IPS-NIHi7 (cell line): Measurements from ENCODE around the gene CEL.

ENCODE experiments used
- DNase-seq: peaks from one replicate; pipeline ENCODE4 v3.0.0; 2012; ENCODE audit warnings: mixed read lengths; ENCODE audit errors: extremely low spot score

The CEL gene

DNA sequence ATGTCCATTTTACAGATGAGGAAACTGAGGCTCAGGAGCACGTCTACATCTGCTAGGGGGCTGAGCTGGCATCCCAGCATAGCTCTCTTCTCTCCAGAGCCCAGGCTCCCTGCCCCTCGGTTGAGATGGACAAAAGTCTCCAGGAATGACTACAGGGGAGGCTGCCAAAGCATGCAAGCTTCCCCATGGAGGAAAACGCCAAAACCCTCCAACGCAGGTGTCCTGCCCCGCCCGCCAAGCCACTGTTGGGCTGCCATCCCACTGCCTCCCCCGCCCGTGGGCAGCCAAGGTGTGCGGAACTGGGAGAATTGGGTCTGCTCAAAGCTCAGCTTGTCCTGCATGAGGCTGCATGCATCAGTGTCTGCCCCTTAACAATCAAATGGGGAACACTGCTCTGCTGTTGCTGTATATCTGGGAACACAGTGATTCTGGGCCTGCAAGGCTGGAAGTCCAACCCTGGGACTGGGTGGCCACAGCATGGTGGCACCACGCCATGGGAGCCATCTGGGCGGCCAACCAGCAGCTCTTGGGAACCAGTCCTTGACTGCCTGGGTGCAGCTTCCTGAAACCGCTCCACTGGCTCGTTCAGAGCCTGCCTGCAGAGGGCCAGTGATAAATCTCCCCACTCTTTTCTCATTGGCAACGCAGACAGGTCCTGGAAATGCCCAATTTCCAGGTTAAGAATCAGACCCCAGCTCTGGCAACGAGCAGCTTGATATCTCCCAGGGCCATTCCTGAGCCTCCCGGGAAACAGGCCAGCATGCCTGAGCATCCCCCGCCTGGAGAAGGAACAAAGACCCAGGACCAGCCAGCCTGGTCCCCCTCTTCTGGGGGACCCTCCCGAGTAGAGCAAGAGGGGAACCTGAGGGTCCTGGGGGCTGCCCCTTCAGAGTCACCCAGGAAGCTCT, 55.7 kb downstream of the CEL start:
- no peak for DNase-seq

- no peak for DNase-seq
Measured at GRCh38 chr9:133118179-133118520, 56.4 kb downstream of the CEL start.

- DNase-seq = no peak
Measured at GRCh38 chr9:133118568-133118967, 56.8 kb downstream of the CEL start.

DNA sequence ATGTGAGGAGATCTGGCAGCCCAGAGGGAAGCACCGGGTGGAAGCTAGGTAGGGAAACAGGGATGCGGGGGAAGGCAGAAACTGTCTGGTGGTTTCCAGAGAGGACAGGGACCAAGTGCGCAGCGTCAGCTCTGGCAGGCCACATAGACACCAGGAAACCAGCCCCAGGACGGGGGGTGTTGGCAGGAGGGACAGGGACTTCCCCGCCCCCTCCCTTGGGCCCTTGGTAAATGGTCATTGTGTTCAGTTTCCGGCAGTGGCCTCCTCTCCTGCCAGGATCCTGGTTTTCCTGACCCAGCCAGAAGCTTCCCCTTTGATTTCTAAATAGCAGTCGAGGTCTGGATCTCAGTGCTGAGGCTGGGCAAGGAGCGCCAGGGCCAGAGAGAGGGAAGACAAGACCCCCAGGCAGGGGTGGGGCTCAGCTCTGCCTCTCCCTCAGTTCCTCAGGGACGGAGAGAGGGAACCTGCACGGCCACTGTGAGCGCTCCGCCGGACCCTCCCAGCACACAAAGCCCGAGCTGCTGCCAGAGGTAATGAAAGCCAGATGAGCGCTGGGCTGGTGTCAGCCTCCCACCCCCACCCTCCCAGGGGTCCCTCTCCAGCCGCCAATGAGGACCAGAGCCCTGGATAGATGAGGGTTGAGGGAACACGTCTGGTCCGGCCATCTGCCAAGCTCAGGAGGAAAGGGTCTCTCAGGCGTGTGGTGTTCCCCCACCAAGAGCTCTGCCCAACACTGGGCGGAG, 57.5 kb downstream of the CEL start:
- DNase-seq = no peak

DNA sequence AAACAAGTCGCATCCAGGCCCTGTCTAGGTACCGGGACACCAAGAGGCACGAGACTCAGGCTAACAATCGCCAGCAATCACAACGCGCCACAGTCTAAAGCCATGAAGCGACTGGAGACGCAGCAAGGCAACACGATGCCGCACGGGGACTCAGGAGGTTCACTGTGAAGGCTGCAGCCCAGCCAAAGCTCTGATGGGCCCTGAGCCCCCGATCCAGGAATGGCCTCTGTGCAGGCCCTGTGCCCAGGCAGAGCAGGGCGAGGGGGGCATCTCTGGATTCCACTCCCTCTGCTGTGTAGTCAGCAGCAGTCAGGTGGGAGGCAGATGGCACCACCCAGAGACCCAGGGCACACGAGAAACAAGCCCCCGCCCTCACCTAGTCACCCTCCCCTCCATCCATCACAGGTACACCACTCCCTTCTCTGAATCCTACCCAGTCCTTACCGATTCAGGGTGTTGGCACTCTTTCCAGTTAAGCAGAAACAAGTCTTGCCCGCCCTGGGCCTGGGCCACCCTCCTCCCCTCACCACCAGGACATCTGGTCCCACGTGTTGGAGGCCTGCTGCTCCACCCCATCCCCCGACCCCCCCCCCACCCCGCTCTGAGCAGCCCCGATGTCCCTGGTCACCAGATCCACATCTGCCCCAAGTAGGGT, 58.2 kb downstream of the CEL start:
- no peak for DNase-seq

DNA sequence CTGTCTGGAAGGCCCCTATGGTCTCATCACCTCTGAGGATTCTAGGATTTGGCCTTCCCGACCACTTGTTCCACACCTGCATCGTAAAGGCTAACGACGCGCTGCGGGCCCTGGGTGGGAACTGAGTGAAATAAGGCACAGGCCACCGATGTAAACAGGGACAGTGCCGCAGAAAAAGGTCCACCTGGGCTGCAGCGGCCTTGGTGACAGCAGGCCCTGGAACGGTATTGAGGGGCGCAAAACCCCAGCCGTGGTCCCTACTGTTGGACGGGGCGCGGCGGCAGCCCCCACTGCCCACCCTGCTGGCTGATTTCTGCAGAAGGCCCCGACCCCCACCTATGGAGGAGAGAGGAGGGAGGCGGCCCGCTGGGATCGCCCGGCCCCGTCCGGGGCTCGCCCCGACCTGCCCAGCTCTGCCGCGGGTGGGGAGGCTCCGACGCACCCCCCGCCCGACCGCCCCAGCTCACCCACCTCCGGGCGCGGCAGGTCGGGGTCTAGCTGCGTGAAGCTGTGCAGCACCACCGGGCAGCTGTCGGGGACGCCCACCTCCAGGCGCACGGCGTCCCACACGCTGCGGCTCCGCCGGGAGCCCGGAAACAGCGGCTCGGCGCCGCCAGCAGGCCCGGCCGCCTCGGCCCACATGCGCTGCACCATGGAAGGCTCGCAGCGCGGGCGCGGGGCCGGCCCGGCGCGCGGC, 58.9 kb downstream of the CEL start:
- DNase-seq = no peak
